Fibroblast of skin of right biceps (primary cell): ENCODE data around the gene PDE5A.
"Not testable (repeated sequence)": the region's sequence is repeated elsewhere in the genome, so short reads cannot be mapped to it uniquely, and the experiment has no call there.

Source experiments
- DNase-seq: peaks from one replicate; pipeline ENCODE4 v3.0.0-alpha.2; 2013

PDE5A gene

GRCh38 chr4:119628281-119629141 is at the start of gene PDE5A:
TSS of gene PDE5A (minus strand) at chr4:119628804. CDS start at chr4:119628671, 133 bp downstream.
- peak; percentile 74 for DNase-seq

GRCh38 chr4:119676101-119676500 is 47.5 kb upstream of the PDE5A start:
- DNase-seq = no peak

GRCh38 chr4:119675391-119675790 is 46.8 kb upstream of the PDE5A start:
- DNase-seq = no peak

GRCh38 chr4:119672938-119673337 is 44.3 kb upstream of the PDE5A start:
- no peak for DNase-seq

GRCh38 chr4:119672086-119672485 is 43.5 kb upstream of the PDE5A start:
- DNase-seq = no peak

GRCh38 chr4:119671205-119671604 is 42.6 kb upstream of the PDE5A start:
- DNase-seq = no peak

- DNase-seq = no peak
These were observed 39.2 kb upstream of the PDE5A start for GRCh38 chr4:119667802-119668201.

GRCh38 chr4:119666653-119667091 is 38.1 kb upstream of the PDE5A start:
- DNase-seq = no peak

GRCh38 chr4:119665752-119666151 is 37.1 kb upstream of the PDE5A start:
- DNase-seq = no peak

GRCh38 chr4:119664168-119664907 is 35.7 kb upstream of the PDE5A start:
- DNase-seq = no peak

GRCh38 chr4:119663160-119663788 is 34.7 kb upstream of the PDE5A start:
- no peak for DNase-seq

- DNase-seq = not testable (repeated sequence)
These were observed 34.0 kb upstream of the PDE5A start for GRCh38 chr4:119662612-119663011.

- no peak for DNase-seq
These were observed 32.6 kb upstream of the PDE5A start for GRCh38 chr4:119661231-119661630.

- DNase-seq = peak; percentile 51
These were observed 31.0 kb upstream of the PDE5A start for GRCh38 chr4:119659576-119659975.

- DNase-seq = peak; percentile 58
These were observed 28.6 kb upstream of the PDE5A start for GRCh38 chr4:119657111-119657611.

- no peak for DNase-seq
These were observed 27.7 kb upstream of the PDE5A start for GRCh38 chr4:119656342-119656741.

GRCh38 chr4:119655111-119655837 is 26.7 kb upstream of the PDE5A start:
- no peak for DNase-seq

- DNase-seq = no peak
These were observed 25.4 kb upstream of the PDE5A start for GRCh38 chr4:119653990-119654389.

- DNase-seq = peak; percentile 77
These were observed 24.4 kb upstream of the PDE5A start for GRCh38 chr4:119652998-119653397.

- DNase-seq = no peak
These were observed 19.8 kb upstream of the PDE5A start for GRCh38 chr4:119648398-119648797.

- DNase-seq = peak; percentile 30
These were observed 19.0 kb upstream of the PDE5A start for GRCh38 chr4:119647558-119647957.

- DNase-seq = peak; percentile 14
These were observed 17.9 kb upstream of the PDE5A start for GRCh38 chr4:119646347-119647071.
